Activated T-cell treated with anti-CD3 and anti-CD28 coated beads, Interleukin-2, amount 50 U/mL, for 4 hours (primary cell): ENCODE data around the gene ZNF618. TPM values are rescaled to one million over a fixed set of nuclear protein-coding genes. Genes with fewer than 3 reads are reported as not detected.

Experiments
- ATAC-seq, 2 donors: fragments of 200-7000 bp; cut with Tn5 transposase; one replicate each; pipeline ENCODE4 v1.10.0; 2021
- DNase-seq: peaks from one replicate; pipeline ENCODE4 v3.0.0-alpha.2; 2020
- H3K27me3 Mint-ChIP-seq: one replicate; pipeline ENCODE4 v1.8.0; 2021; ENCODE audit warnings: low read depth, mixed read lengths
- H3K36me3 Mint-ChIP-seq: one replicate; pipeline ENCODE4 v1.8.0; 2022; ENCODE audit warnings: mixed read lengths; ENCODE audit not compliant: insufficient read depth
- H3K4me1 Mint-ChIP-seq: one replicate; pipeline ENCODE4 v1.8.0; 2021; ENCODE audit warnings: low read depth, mixed read lengths
- H3K4me3 Mint-ChIP-seq: one replicate; pipeline ENCODE4 v1.8.0; 2021; ENCODE audit warnings: mild to moderate bottlenecking, moderate library complexity, mixed read lengths
- H3K9me3 Mint-ChIP-seq: one replicate; pipeline ENCODE4 v1.8.0; 2021; ENCODE audit warnings: mixed read lengths
- total RNA-seq, 3 donors: library from RNA; stranded (reverse); gene quantifications; one replicate each; pipeline ENCODE4 v1.2.1, GENCODE V29; 2021

ZNF618 gene
- total RNA-seq, 3 donors from 2014 or later: 0.19 to 0.48 (median 0.21) TPM

DNA sequence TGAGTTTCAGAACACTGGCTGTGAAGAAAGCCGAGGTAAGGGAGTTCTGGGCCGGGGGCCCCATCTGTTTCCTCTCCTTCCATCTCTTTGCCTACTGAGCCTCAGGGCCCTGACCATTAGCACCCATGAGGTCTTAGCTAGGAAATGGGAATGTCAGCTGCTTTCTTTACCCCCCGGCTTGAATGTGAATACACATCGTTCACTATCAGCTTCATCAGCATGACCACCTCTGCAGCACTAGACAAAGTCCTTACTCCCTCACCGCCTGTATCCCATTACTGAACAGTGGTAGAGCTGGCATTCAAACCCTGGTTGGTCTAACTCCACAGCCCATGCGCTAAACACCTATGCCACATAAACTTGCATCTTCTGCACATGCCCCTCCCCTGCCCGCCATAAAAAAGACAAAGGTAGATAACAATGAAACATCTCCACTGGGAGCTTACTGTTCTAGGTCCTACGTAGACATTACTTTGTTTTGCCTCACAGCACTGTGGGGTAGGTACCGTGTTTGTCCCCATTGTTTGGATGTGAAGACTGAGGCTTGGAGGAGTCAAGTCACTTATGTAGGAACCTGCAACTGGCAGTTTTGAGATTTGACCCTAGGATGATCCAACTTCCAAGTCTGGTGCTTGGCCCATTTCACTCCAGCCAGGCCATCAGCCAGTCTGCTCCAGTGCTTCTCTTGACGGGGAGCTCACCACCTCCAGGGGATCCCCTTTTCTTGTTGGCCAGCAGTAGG lies 108.7 kb downstream of the ZNF618 start:
- no peak for ATAC-seq
- no peak for DNase-seq
- H3K4me1 Mint-ChIP-seq: no peaks in the 10 kb centered on the region
- H3K27me3 Mint-ChIP-seq: no peaks in the 10 kb centered on the region
- no peak overlapping the region for H3K4me3 Mint-ChIP-seq
- no peaks in the 10 kb centered on the region for H3K9me3 Mint-ChIP-seq
- H3K36me3 Mint-ChIP-seq: no peaks in the 10 kb centered on the region

DNA sequence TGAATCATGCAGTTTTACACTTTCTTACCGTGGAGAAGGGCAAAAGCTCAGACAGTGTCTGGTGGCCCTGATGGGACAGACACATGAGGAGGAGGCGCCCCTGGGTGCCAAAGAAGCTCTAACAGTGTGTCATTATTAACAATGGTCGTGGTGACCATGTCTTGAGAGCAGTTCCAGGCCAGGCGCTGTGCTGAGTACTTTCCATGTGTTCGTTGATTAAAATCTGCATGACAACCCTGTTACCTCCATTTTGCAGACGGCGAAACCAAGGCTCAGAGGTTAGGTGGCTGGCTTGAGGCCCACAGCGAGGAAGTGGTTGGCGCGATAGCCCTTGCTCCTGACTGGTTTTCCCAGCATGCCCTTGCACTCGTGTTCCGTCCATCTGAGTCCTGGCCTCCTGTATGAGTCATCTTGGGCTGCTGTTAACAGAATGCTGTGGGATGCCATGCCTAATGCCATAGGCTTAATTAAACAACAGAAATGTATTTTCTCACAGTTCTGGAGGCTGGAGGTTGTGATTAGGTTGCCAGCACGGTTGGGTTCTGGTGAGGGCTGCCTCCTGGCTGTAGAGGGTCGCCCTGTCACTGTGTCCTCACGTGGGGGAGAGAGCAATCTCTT lies 110.0 kb downstream of the ZNF618 start:
- H3K4me3 Mint-ChIP-seq: no peak overlapping the region
- no peak for DNase-seq
- H3K9me3 Mint-ChIP-seq: no peaks in the 10 kb centered on the region
- H3K36me3 Mint-ChIP-seq: no peaks in the 10 kb centered on the region
- no peaks in the 10 kb centered on the region for H3K4me1 Mint-ChIP-seq
- no peak for ATAC-seq
- H3K27me3 Mint-ChIP-seq: no peaks in the 10 kb centered on the region

DNA sequence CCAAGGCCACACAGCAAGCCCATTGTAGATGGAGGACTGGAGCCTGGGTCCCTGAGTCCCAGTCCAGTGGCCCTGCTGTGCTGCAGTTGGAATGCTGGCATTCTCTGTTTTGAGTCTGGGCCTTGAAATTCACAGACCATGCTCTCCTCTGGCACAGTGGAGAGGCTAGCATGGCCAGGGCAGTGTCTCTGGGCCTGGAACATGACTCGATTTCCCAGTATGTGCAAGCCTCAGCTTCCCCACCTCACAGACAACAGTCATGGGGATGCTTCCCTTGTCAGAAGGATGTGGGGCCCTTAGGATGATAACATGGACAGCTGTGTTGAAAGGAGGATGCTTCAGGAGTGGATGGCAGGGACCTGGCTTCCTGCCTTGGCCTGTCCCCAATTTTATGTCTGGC lies 110.8 kb downstream of the ZNF618 start:
- Mint-ChIP-seq H3K9me3 (no peaks in the 10 kb centered on the region), H3K4me3 (no peak overlapping the region), H3K27me3 (no peaks in the 10 kb centered on the region), H3K4me1 (no peaks in the 10 kb centered on the region), H3K36me3 (no peaks in the 10 kb centered on the region)
- DNase-seq (no peak), ATAC-seq (no peak)

DNA sequence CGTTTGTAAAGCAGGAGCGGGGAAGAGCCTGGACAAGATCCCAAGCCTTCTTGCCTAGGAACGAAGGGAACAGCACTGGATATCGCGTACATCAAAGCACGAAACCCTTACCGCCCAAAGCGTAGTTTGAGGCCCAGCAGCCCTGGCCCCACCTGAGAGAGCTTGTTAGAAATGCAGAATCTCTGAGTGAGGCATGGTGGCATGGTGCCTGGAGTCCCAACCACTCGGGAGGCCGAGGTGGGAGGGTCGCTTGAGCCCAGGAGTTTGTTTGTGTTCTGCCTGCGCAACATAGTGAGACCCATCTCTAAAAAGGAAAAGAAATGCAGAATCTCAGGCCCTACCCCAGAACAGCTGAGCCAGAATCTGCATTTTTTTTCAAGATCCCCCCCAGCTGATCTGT lies 111.4 kb downstream of the ZNF618 start:
- Mint-ChIP-seq H3K4me3 (no peak overlapping the region), H3K4me1 (no peaks in the 10 kb centered on the region), H3K9me3 (no peaks in the 10 kb centered on the region), H3K36me3 (no peaks in the 10 kb centered on the region), H3K27me3 (no peaks in the 10 kb centered on the region)
- DNase-seq (no peak), ATAC-seq (no peak)

DNA sequence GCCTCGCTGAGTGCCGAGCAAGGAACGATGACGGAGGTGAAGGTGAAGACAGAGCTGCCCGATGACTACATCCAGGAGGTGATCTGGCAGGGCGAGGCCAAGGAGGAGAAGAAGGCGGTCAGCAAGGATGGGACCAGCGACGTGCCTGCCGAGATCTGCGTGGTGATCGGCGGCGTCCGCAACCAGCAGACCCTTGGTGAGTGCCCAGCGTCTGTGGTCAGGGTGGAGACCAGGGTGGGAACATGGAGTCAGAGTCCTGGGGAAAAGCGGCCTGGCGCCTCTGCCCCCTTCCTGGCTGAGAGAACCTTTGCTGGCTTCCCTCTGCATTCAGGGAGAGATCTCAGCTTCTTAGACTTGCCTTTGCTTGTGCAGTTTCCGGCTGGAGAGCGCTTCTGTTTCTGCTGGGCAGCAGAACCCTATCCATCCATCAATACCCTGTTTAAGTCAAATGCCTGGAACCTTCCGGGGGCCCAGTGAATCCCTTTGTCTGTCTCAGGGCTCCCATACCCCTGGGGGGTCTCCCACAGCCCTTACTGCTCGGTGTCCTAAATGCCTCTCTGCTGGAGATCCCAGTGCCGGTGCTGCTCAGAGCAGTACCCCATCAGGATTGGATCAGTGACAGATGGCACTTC lies 112.4 kb downstream of the ZNF618 start:
- Mint-ChIP-seq H3K27me3 (no peaks in the 10 kb centered on the region), H3K4me3 (no peak overlapping the region), H3K4me1 (no peaks in the 10 kb centered on the region), H3K9me3 (no peaks in the 10 kb centered on the region), H3K36me3 (no peaks in the 10 kb centered on the region)
- ATAC-seq (no peak), DNase-seq (no peak)

DNA sequence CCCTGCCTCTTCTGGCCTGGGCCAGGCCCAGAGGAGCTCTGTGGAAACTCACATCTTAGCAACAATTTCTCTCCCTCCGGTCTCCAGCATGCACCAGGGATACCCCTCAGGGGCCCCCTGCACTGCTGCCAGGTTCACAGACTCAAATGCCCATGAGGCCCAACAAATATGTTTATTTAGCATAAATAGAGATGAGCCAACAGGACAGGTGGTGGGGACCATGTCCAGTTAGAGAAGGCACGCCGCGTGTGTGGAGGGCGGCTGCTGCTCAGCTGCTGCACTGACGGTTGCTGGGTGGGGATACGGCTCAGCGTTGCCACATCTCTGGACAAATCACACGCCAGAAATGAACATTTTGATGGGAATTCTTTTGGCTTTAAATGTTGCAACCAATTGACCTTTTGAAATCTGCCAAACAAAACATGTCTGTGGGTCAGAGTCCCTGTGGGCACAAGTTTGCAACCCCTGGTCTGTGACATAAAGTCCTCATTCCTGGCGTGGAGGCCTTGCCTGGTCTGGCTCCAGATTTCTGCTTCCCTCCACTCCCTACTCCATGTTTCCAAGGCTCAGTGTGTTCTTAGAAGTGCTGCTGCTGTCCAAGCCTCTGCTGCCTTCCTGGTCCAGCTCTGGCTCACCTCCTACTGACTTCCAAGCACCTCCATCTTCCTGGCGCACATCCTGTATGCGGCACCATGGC lies 113.1 kb downstream of the ZNF618 start:
- ATAC-seq (no peak), DNase-seq (no peak)
- H3K27me3 Mint-ChIP-seq: no peaks in the 10 kb centered on the region
- peaks cover 2% of the 10 kb centered on the region for H3K4me1 Mint-ChIP-seq
- H3K4me3 Mint-ChIP-seq: no peak overlapping the region
- H3K36me3 Mint-ChIP-seq: no peaks in the 10 kb centered on the region
- no peaks in the 10 kb centered on the region for H3K9me3 Mint-ChIP-seq

DNA sequence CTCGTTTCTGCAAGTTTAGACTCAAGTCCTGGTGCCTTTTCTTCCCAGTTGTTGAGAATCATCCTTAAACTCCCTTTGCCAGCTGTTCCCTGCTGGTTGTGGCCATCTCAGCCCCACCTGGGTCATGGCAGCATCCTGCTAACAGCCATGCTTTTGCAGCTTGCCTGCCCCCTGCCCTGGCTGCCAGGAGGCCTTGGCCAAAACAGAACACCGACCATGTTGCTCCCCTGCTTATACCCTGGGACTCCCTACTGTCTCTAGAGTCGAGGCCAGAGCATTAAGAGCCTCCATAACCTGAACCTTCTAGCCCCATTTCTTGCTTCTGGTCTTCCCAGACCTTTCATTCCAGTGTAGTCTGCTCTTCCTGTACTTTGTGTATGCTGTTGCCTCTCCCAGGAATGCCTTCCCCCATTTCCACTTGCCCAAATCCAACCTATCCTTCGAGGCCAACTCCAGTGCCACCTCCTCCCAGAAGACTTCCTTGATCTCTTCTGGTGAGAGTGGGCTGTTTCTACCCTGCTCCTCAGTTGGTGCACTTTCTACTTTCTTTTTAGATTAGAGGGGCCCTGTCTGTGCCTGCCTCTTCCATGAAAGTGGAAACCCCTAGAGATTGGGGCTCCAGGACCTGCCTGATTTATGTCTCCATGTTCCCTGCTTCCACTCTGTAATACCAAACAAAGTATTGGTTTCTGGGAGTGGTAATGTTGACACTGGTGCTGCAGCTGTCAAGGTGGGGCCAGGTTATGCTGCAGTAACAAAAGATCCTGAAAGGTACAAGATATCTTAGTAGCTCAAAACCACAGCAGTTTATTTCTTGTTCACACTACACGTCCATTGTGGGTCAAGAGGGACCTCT lies 113.8 kb downstream of the ZNF618 start:
- Mint-ChIP-seq H3K4me3 (no peak overlapping the region), H3K4me1 (peaks cover 2% of the 10 kb centered on the region), H3K27me3 (no peaks in the 10 kb centered on the region), H3K9me3 (no peaks in the 10 kb centered on the region), H3K36me3 (no peaks in the 10 kb centered on the region)
- DNase-seq (no peak), ATAC-seq (no peak)

DNA sequence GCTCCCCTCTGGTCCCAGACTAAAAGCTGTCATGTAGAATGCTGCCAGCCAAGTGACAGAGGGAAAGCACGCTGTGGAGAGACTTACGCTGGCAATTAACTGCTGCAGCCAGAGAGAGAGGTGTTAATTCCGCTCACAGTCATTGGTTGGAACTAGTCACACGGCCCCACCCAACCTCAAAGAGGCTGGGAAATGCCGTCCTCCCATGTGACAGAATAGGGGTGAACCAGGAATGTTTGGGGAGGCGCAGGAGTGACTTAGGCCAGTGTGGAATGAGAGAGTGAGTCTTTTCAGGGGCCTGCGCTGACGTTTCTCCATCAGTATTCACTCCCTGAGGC lies 114.4 kb downstream of the ZNF618 start:
- Mint-ChIP-seq H3K4me3 (no peak overlapping the region), H3K36me3 (no peaks in the 10 kb centered on the region), H3K4me1 (peaks cover 2% of the 10 kb centered on the region), H3K27me3 (no peaks in the 10 kb centered on the region), H3K9me3 (no peaks in the 10 kb centered on the region)
- no peak for DNase-seq
- no peak for ATAC-seq

DNA sequence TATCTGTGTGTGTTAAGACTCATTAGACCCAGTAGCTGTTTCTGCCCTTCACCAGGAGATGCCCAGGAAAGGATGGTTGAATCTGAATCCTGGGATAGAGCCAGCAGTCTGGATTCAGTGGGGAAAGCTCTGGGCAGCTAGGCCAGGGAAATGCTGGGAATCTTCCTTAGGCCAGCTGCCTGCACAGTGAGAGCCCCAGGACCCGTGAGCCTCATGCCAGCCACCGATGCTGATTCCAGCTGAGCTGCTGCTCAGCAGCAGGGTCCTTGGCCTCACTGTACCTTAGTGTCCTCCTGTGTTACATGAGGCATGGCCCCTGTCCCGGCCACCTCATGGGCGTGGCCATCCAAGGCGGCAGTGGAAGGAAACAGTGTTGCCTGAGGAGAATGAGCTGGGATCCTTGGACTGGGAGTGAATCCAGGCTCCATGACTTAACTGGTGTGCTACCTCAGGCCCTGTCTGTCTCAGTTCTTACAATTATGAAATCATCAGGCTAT lies 114.9 kb downstream of the ZNF618 start:
- Mint-ChIP-seq H3K27me3 (no peaks in the 10 kb centered on the region), H3K9me3 (no peaks in the 10 kb centered on the region), H3K36me3 (no peaks in the 10 kb centered on the region), H3K4me1 (peaks cover 2% of the 10 kb centered on the region), H3K4me3 (no peak overlapping the region)
- ATAC-seq: no peak
- DNase-seq: no peak

DNA sequence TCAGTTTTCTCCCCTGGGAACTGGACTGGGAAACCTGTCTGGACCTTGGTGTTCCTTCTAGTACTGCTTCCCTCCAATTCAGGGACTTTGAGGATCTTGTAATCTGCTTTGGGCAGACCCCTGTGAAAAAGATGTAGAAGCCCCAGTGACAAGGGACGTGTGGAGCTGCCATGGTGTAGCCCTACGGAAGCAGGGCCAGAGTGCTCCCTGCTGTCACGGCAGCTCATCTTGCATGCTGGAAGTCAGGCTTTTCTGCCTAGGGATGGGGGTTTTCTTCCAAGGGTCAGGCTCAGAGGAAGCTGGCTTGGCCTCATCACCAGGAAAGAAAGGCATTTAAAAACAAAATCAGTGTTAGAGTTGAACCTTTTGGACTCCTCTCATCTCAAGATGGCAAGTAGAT lies 115.6 kb downstream of the ZNF618 start:
- no peak overlapping the region for H3K4me3 Mint-ChIP-seq
- H3K4me1 Mint-ChIP-seq: peaks cover 2% of the 10 kb centered on the region
- no peaks in the 10 kb centered on the region for H3K27me3 Mint-ChIP-seq
- H3K36me3 Mint-ChIP-seq: no peaks in the 10 kb centered on the region
- DNase-seq: no peak
- ATAC-seq: no peak
- no peaks in the 10 kb centered on the region for H3K9me3 Mint-ChIP-seq

DNA sequence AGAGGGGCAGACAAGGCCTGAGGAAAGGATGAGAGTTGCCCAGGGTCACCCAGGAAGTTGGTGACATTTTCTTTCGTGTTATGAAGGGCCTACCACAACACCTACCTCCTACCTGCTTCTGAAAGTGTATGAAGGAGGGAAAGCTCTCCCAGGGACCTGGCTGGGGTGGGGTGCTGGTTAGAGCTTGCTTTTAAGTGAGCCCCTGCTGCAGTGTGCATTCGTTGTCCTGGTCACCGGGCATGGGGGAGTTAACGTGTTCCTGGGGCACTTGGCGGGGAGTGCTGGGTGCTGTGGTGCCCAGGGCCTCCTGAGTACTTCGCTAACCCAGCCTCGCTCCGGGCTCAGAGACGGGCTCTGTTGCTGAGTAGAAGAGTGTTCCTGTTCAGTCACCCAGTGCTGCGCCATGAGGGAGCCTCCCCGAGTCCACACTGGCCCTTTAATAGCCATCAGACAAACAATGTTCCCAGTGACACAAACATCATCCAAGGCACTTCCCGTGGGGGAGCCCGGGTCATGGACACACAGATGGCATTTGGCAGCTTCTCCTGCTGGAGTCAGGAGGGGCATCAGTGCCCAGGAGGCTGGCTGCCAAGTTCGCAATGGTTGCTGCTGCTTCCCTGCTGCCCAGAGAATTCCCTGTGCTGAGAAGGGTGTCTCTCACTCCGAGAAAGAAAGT lies 116.3 kb downstream of the ZNF618 start:
- no peak for DNase-seq
- ATAC-seq: no peak
- no peaks in the 10 kb centered on the region for H3K9me3 Mint-ChIP-seq
- H3K27me3 Mint-ChIP-seq: no peaks in the 10 kb centered on the region
- H3K4me1 Mint-ChIP-seq: peaks cover 2% of the 10 kb centered on the region
- no peak overlapping the region for H3K4me3 Mint-ChIP-seq
- H3K36me3 Mint-ChIP-seq: no peaks in the 10 kb centered on the region

DNA sequence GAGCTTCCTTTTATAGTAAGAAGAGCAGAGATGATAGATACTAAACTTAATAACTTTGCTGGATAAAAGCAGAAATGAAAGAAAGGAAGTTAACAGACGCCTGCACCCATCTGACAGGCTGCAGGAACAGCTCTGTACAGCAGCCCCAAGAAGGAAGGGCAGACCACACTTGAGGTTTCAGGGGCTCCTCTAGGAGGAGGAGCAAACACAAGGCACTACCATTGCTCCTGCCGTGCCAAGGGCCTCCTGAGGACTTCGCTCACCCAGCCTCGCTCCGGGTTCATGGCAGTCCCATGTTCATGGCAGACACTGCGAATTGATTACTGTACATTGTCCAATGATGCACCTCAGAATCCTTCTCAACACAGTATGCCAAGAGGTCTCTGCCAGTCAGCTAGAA lies 116.9 kb downstream of the ZNF618 start:
- no peaks in the 10 kb centered on the region for H3K9me3 Mint-ChIP-seq
- no peaks in the 10 kb centered on the region for H3K27me3 Mint-ChIP-seq
- H3K4me3 Mint-ChIP-seq: no peak overlapping the region
- no peak for DNase-seq
- ATAC-seq: no peak
- H3K36me3 Mint-ChIP-seq: no peaks in the 10 kb centered on the region
- peaks cover 2% of the 10 kb centered on the region for H3K4me1 Mint-ChIP-seq

DNA sequence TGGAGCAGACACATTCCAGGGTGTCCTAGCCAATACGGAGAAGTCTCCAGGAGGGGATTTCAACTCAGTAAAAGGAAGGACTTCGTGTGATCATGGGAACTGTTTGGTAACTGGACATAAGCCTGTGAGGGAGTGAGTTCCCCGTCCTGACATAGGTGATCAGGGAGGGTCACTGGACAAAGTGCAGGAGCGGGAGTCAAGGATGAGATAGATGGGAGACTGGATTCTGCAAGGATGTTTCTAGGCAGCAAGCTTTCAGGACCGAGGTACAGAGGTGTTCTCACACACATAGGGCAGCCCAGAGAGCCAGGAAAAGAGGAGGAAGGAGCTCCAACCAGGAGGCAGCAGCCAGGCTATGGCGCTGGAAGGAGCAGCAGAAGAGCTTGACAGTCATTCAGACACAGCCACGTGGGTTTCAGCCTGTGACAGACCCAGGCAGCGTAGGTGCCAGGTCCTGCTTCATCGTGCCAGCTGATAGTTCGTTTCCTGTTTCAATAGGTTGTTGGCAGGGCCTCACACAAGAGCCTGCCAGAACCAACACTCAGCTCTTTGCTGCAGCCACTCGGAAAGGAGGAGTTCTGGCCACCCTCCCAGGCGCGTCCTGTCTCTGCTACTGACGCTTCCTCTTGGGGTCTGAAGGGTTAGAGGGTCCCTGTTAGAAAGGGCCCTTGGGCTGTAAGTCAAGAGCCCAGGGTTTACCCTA lies 117.9 kb downstream of the ZNF618 start:
- peak in 1 of 2 donors; percentile 47 for ATAC-seq

More for the DNA sequence above, 117.9 kb downstream of the ZNF618 start:
- Mint-ChIP-seq H3K27me3 (no peaks in the 10 kb centered on the region), H3K36me3 (no peaks in the 10 kb centered on the region), H3K4me3 (no peak overlapping the region), H3K4me1 (peaks cover 2% of the 10 kb centered on the region), H3K9me3 (no peaks in the 10 kb centered on the region)
- no peak for DNase-seq
